Endothelial cell (in vitro differentiated cells): ENCODE measurements around the gene PIK3CA. TPM values are rescaled to one million over a fixed set of nuclear protein-coding genes. Genes with fewer than 3 reads are reported as not detected.

Experiments
- DNase-seq: peaks from one replicate; pipeline ENCODE4 v3.0.0; 2021; ENCODE audit warnings: low spot score
- H3K27ac Mint-ChIP-seq: one replicate; pipeline ENCODE4 v1.8.0; 2021; ENCODE audit warnings: mixed read lengths, inconsistent platforms; ENCODE audit not compliant: unreplicated experiment
- H3K27me3 Mint-ChIP-seq: one replicate; pipeline ENCODE4 v1.8.0; 2021; ENCODE audit warnings: mild to moderate bottlenecking, moderate library complexity, mixed read lengths, inconsistent platforms; ENCODE audit not compliant: unreplicated experiment
- H3K36me3 Mint-ChIP-seq: one replicate; pipeline ENCODE4 v1.8.0; 2021; ENCODE audit warnings: mild to moderate bottlenecking, low read depth, mixed read lengths, inconsistent platforms; ENCODE audit not compliant: unreplicated experiment
- H3K4me1 Mint-ChIP-seq: one replicate; pipeline ENCODE4 v1.8.0; 2021; ENCODE audit warnings: mild to moderate bottlenecking, mixed read lengths, inconsistent platforms; ENCODE audit not compliant: unreplicated experiment
- H3K4me3 Mint-ChIP-seq: one replicate; pipeline ENCODE4 v1.8.0; 2021; ENCODE audit warnings: mild to moderate bottlenecking, mixed read lengths, inconsistent platforms; ENCODE audit not compliant: unreplicated experiment
- H3K9me3 Mint-ChIP-seq: one replicate; pipeline ENCODE4 v1.8.0; 2021; ENCODE audit warnings: mixed read lengths, inconsistent platforms; ENCODE audit not compliant: unreplicated experiment
- total RNA-seq: library from RNA; stranded (reverse); fragmentation: NEBNext Ultra II Directional; extraction: Animal tissue kit (Norgen Biotek cat#: 25700); gene quantifications from one replicate; pipeline ENCODE4 v1.2.1, GENCODE V29; 2021; ENCODE audit not compliant: unreplicated experiment
- TF ChIP-seq, protein P1 (sequence below): fragments of 200-600 bp; sonication (generic); IDR thresholded peaks from one replicate; pipeline ENCODE4 v1.5.0; 2021; ENCODE audit warnings: antibody characterized with exemption; ENCODE audit not compliant: unreplicated experiment

The PIK3CA gene
- total RNA-seq, 1 donor from 2014 or later, result 26.7 TPM

- Mint-ChIP-seq H3K27me3 (no peaks in the 10 kb centered on the region), H3K27ac (no peak overlapping the region), H3K4me1 (no peaks in the 10 kb centered on the region), H3K9me3 (no peaks in the 10 kb centered on the region), H3K4me3 (no peak overlapping the region), H3K36me3 (no peaks in the 10 kb centered on the region)
- TF ChIP-seq, protein P1, sequence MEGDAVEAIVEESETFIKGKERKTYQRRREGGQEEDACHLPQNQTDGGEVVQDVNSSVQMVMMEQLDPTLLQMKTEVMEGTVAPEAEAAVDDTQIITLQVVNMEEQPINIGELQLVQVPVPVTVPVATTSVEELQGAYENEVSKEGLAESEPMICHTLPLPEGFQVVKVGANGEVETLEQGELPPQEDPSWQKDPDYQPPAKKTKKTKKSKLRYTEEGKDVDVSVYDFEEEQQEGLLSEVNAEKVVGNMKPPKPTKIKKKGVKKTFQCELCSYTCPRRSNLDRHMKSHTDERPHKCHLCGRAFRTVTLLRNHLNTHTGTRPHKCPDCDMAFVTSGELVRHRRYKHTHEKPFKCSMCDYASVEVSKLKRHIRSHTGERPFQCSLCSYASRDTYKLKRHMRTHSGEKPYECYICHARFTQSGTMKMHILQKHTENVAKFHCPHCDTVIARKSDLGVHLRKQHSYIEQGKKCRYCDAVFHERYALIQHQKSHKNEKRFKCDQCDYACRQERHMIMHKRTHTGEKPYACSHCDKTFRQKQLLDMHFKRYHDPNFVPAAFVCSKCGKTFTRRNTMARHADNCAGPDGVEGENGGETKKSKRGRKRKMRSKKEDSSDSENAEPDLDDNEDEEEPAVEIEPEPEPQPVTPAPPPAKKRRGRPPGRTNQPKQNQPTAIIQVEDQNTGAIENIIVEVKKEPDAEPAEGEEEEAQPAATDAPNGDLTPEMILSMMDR, result no peak
- DNase-seq, result no peak
These were observed 12.0 kb upstream of the PIK3CA start for GRCh38 chr3:179136195-179136594.

DNA sequence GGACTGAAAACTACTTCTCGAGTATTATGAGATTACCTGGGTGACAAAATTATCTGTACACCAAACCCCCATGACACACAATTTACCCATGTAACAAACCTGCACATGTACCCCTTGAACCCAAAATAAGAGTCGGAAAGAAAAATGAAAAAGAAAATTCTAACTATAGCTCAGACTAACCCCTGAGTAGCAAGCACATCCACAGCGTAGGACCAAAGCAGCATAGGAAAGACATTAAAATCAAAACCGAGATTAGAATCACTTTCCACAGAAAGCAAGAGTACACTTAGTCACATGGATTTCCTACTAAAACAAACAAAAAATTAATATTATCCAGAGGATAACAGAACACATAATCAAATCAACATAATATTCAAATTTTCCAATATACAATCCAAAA lies 6.3 kb upstream of the PIK3CA start:
- TF ChIP-seq, protein P1, result no peak

GRCh38 chr3:179146911-179147513 lies 1.1 kb upstream of the PIK3CA start:
- DNase-seq, result peak; percentile 25
- peaks cover 4% of the 10 kb centered on the region for H3K36me3 Mint-ChIP-seq
- peaks cover 27% of the 10 kb centered on the region for H3K4me1 Mint-ChIP-seq
- TF ChIP-seq, protein P1, result peak; percentile 66
- H3K4me3 Mint-ChIP-seq, result no peak overlapping the region
- H3K9me3 Mint-ChIP-seq, result no peaks in the 10 kb centered on the region
- H3K27me3 Mint-ChIP-seq, result peaks cover 16% of the 10 kb centered on the region
- no peak overlapping the region for H3K27ac Mint-ChIP-seq

More for the DNA sequence above, 6.3 kb upstream of the PIK3CA start:
- Mint-ChIP-seq H3K9me3 (no peaks in the 10 kb centered on the region), H3K4me1 (peaks cover 2% of the 10 kb centered on the region), H3K27me3 (peaks cover 1% of the 10 kb centered on the region), H3K4me3 (no peak overlapping the region), H3K36me3 (peaks cover 3% of the 10 kb centered on the region), H3K27ac (no peak overlapping the region)
- DNase-seq, result no peak

GRCh38 chr3:179147514-179147872 lies 664 bp upstream of the PIK3CA start:
- peaks cover 16% of the 10 kb centered on the region for H3K27me3 Mint-ChIP-seq

More at GRCh38 chr3:179147514-179147872, 664 bp upstream of the PIK3CA start:
- no peak overlapping the region for H3K27ac Mint-ChIP-seq
- TF ChIP-seq, protein P1, result no peak
- peaks cover 31% of the 10 kb centered on the region for H3K4me1 Mint-ChIP-seq
- no peak for DNase-seq
- no peaks in the 10 kb centered on the region for H3K9me3 Mint-ChIP-seq
- no peak overlapping the region for H3K4me3 Mint-ChIP-seq
- peaks cover 4% of the 10 kb centered on the region for H3K36me3 Mint-ChIP-seq
